ENCODE results near the gene SSC5D.

The SSC5D gene

DNA sequence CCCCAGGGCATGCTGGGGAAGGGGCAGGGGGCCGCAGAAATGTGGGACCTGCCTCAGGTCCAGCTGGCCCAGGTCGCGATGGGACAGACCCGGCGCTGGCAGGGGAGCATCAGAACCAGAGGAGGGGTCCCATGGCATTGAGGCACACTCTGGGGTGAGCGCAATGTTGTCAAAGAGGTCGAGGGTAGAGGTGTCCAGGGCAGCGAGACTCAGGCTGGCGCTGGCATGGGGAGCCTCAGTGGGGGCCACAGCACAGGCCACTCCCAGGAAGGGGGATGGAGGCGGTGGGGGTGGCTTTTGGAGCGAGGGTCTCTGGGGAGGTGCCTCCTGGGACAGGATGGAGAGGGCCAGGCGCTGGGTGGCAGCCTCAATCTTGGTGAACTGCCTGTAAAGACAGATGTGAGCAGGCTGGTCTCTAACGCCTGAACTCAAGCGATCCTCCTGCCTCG, 24.6 kb upstream of the SSC5D start:
- Histone ChIP-seq H3K9me3 (ENCODE audit: control insufficient read depth in 1 of 2, low read length in 2 of 2) (no peaks in the 10 kb centered on the region), H3K27ac (ENCODE audit: low read depth, low read length) (no peak overlapping the region), H3K4me3 (ENCODE audit: low read depth in 1 of 2, low read length in 2 of 2) (no peak overlapping the region), H3K27me3 (ENCODE audit: control insufficient read depth in 1 of 2, insufficient read depth in 2 of 2, low read length in 2 of 2) (peaks cover 0 to 4% of the 10 kb centered on the region in 2 donors), H3K36me3 (ENCODE audit: control insufficient read depth in 1 of 2, insufficient read depth in 2 of 2, low read length in 2 of 2) (no peaks in the 10 kb centered on the region), H3K9ac (ENCODE audit: low read depth in 1 of 2, low read length in 2 of 2) (no peak overlapping the region), H3K4me1 (ENCODE audit: control insufficient read depth in 1 of 2, insufficient read depth in 2 of 2, low read length in 2 of 2) (peaks cover 12 to 26% of the 10 kb centered on the region in 2 donors)

DNA sequence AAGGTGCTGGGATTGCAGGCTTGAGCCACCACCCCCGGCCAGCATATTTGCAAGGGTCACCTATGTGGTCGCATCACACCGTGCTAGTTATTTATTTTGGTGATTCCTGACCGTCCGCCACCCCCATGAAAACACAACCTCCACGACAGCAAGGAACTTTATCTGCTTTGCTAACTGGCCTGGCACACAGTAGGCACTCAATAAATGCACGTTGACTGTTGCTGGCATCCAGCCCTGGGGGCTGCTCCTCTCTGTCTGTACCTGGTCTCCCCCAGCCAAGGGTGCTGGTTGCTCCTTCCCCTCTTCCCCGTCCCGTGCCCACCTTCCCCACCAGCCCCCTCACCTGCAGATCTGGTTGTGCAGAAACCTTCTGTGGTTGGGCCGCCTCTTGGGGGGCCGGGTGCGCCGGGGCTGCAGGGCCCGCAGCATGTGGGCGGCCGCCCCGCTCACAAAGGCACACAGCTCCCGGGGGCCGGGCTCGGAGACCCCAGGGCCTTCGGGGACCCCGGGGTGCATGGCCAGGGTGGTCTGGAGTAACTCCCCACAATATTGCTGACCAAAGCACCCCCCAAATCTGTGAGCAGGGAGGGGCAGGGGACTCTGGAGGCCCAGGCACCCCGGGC, 24.1 kb upstream of the SSC5D start:
- Histone ChIP-seq H3K27me3 (ENCODE audit: control insufficient read depth in 1 of 2, insufficient read depth in 2 of 2, low read length in 2 of 2) (peaks cover 0 to 4% of the 10 kb centered on the region in 2 donors), H3K9ac (ENCODE audit: low read depth in 1 of 2, low read length in 2 of 2) (no peak overlapping the region), H3K4me3 (ENCODE audit: low read depth in 1 of 2, low read length in 2 of 2) (no peak overlapping the region), H3K4me1 (ENCODE audit: control insufficient read depth in 1 of 2, insufficient read depth in 2 of 2, low read length in 2 of 2) (peaks cover 12 to 26% of the 10 kb centered on the region in 2 donors), H3K27ac (ENCODE audit: low read depth, low read length) (no peak overlapping the region), H3K9me3 (ENCODE audit: control insufficient read depth in 1 of 2, low read length in 2 of 2) (no peaks in the 10 kb centered on the region), H3K36me3 (ENCODE audit: control insufficient read depth in 1 of 2, insufficient read depth in 2 of 2, low read length in 2 of 2) (no peaks in the 10 kb centered on the region)

DNA sequence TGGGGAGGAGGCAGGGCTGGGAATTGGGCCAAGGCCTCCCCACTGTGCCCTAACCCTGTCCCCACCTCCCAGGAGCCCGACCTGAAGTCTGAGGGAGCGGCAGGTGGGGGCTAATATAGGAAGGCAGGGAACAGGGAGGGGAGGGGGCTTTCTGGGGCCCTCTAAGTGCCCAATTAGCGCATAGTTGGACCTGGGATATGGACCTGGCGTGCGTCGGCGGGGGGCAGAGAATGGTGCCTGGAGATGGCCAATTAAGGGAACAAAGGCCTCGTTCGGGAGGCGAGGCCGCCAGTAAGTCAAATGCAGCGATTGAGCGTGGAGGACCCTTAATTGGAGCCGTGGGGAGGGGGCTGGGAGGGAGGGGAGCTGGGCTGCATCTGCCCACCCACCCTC, 23.6 kb upstream of the SSC5D start, which contains the start of gene C19orf85:
TSS of gene C19orf85 (minus strand) at position 90 of the 393 bp plus-strand sequence. CDS start 197 bp downstream, outside the sequence.
- Histone ChIP-seq H3K4me3 (ENCODE audit: low read depth in 1 of 2, low read length in 2 of 2) (no peak within 1 kb of the TSS), H3K4me1 (ENCODE audit: control insufficient read depth in 1 of 2, insufficient read depth in 2 of 2, low read length in 2 of 2) (peaks cover 12 to 26% of the 10 kb centered on the region in 2 donors), H3K27ac (ENCODE audit: low read depth, low read length) (no peak within 1 kb of the TSS), H3K36me3 (ENCODE audit: control insufficient read depth in 1 of 2, insufficient read depth in 2 of 2, low read length in 2 of 2) (no peaks in the 10 kb centered on the region), H3K9ac (ENCODE audit: low read depth in 1 of 2, low read length in 2 of 2) (no peak within 1 kb of the TSS), H3K9me3 (ENCODE audit: control insufficient read depth in 1 of 2, low read length in 2 of 2) (no peaks in the 10 kb centered on the region), H3K27me3 (ENCODE audit: control insufficient read depth in 1 of 2, insufficient read depth in 2 of 2, low read length in 2 of 2) (peaks cover 0 to 4% of the 10 kb centered on the region in 2 donors)

DNA sequence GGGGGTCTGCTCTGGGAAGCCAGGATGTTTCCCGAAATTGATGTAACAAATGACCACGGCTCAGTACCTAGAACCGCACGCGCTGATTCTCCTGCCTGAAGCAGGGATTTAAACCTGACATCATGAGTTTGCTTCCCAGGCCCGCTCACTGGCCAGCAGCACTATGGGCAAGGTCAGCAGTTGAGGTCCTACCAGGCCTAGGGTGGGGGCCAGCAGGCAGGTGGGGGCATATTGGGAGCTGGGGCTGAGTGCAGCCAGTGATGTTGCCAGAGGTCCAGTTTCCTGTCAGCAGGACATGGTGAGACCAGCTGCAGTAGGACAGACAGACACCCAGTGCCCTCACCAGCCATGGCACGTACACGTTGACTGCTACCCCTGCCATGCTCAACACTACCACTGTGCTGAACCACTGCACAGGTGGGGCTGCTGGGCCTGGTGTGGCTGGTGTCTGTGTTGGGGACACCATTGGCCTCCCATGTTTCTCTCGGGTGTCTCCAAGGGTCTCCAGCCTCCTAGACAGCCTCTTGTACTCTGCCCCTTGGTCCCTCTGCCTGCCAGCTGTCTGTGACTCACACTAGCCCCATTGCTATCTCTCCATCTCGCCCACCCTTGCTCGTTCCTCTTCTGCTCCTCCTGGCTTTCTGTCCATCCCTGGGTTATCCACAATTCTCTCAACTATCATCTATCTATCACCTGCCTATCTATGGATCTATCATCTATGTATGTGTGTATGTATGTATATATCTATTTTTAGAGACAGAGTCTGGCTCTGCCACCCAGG, 22.6 kb upstream of the SSC5D start:
- Histone ChIP-seq H3K9me3 (ENCODE audit: control insufficient read depth in 1 of 2, low read length in 2 of 2) (no peaks in the 10 kb centered on the region), H3K27ac (ENCODE audit: low read depth, low read length) (no peak overlapping the region), H3K27me3 (ENCODE audit: control insufficient read depth in 1 of 2, insufficient read depth in 2 of 2, low read length in 2 of 2) (peaks cover 0 to 4% of the 10 kb centered on the region in 2 donors), H3K36me3 (ENCODE audit: control insufficient read depth in 1 of 2, insufficient read depth in 2 of 2, low read length in 2 of 2) (no peaks in the 10 kb centered on the region), H3K4me1 (ENCODE audit: control insufficient read depth in 1 of 2, insufficient read depth in 2 of 2, low read length in 2 of 2) (peaks cover 10 to 16% of the 10 kb centered on the region in 2 donors), H3K9ac (ENCODE audit: low read depth in 1 of 2, low read length in 2 of 2) (no peak overlapping the region), H3K4me3 (ENCODE audit: low read depth in 1 of 2, low read length in 2 of 2) (no peak overlapping the region)

DNA sequence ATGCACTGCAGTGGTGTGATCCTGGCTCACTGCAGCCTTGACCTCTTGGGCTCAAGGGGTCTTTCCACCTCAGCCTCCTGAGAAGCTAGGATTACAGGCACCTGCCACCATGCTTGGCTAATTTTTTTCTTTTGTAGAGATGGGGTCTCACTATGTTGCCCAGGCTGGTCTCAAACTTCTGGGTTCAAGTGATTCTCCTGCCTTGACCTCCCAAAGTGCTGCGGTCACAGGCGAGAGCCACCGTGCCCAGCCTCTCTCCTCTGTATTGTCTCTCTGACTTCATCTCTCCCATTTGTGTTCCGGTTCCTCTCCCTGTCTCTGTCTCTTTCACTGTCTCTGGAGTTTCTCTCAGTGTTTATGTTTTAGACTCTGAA, 22.0 kb upstream of the SSC5D start:
- H3K4me1 ChIP-seq (ENCODE audit: control insufficient read depth in 1 of 2, insufficient read depth in 2 of 2, low read length in 2 of 2): peaks cover 10 to 14% of the 10 kb centered on the region in 2 donors
- no peaks in the 10 kb centered on the region for H3K36me3 ChIP-seq (ENCODE audit: control insufficient read depth in 1 of 2, insufficient read depth in 2 of 2, low read length in 2 of 2)
- peaks cover 0 to 4% of the 10 kb centered on the region in 2 donors for H3K27me3 ChIP-seq (ENCODE audit: control insufficient read depth in 1 of 2, insufficient read depth in 2 of 2, low read length in 2 of 2)
- no peak overlapping the region for H3K4me3 ChIP-seq (ENCODE audit: low read depth in 1 of 2, low read length in 2 of 2)
- H3K27ac ChIP-seq (ENCODE audit: low read depth, low read length): no peak overlapping the region
- no peak overlapping the region for H3K9ac ChIP-seq (ENCODE audit: low read depth in 1 of 2, low read length in 2 of 2)
- H3K9me3 ChIP-seq (ENCODE audit: control insufficient read depth in 1 of 2, low read length in 2 of 2): no peaks in the 10 kb centered on the region

DNA sequence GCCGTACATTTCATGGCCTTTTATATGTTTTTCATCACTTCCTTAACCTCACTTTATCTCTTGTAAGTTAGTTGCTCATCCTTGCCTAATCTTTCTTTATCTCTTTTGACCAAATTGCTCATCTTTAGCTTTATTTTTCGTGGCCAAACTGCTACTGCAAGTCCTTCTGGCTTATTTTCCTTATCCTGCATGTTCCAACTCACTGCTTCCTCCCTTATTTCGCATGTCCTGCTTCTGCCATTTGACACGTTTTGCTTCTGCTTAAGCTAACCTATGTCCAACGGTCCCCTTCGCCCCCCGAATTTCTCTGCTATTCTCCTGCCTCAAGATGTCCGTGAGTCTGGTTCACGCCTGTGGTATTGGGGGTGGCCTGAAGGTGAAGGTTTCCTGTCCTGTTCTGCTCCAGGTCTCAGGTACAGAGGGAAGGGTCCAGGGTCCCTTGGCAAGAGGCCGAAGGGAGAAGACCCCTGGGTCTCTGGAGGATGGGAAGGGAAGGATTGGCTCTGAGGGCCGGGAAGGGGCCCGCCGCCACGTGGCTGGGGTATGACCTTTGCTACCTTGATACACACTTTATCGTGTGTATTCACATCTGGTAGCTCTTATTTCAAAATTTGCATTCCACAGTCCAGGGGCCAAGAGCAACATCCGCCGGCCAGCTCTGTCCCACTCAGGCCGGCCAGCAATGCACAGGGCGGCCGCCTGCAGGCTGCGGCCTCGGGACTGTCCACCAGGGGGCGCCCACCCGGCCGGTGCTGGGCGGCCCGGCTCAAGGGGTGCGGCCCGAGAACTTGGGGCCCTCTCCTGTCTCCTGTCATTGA, 20.8 kb upstream of the SSC5D start:
- Histone ChIP-seq H3K9ac (ENCODE audit: low read depth in 1 of 2, low read length in 2 of 2) (peak overlapping the region in 1 of 2 donors; percentile 22), H3K27ac (ENCODE audit: low read depth, low read length) (no peak overlapping the region), H3K36me3 (ENCODE audit: control insufficient read depth in 1 of 2, insufficient read depth in 2 of 2, low read length in 2 of 2) (no peaks in the 10 kb centered on the region), H3K4me3 (ENCODE audit: low read depth in 1 of 2, low read length in 2 of 2) (no peak overlapping the region), H3K27me3 (ENCODE audit: control insufficient read depth in 1 of 2, insufficient read depth in 2 of 2, low read length in 2 of 2) (peaks cover 0 to 4% of the 10 kb centered on the region in 2 donors), H3K9me3 (ENCODE audit: control insufficient read depth in 1 of 2, low read length in 2 of 2) (no peaks in the 10 kb centered on the region), H3K4me1 (ENCODE audit: control insufficient read depth in 1 of 2, insufficient read depth in 2 of 2, low read length in 2 of 2) (peaks cover 4 to 13% of the 10 kb centered on the region in 2 donors)

DNA sequence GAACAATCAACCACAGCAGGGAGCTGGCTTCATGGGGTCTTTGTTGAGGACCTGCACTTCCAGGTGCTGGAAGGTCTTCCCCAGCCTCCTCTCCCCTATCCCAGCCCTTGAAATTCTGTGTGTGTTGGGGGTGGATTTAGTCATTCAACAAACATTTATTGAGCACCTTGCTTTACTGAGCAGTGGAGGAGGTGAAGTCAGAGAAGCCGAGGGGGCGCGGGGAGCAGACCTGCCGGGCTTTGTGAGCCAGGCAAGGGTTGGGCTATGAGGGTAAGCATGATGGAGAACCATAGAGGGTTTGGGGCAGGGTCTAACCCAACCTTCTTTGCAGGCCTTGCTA, 20.2 kb upstream of the SSC5D start:
- H3K27ac ChIP-seq (ENCODE audit: low read depth, low read length): no peak overlapping the region
- H3K4me3 ChIP-seq (ENCODE audit: low read depth in 1 of 2, low read length in 2 of 2): no peak overlapping the region
- peaks cover 0 to 4% of the 10 kb centered on the region in 2 donors for H3K27me3 ChIP-seq (ENCODE audit: control insufficient read depth in 1 of 2, insufficient read depth in 2 of 2, low read length in 2 of 2)
- no peaks in the 10 kb centered on the region for H3K36me3 ChIP-seq (ENCODE audit: control insufficient read depth in 1 of 2, insufficient read depth in 2 of 2, low read length in 2 of 2)
- no peaks in the 10 kb centered on the region for H3K9me3 ChIP-seq (ENCODE audit: control insufficient read depth in 1 of 2, low read length in 2 of 2)
- peaks cover 4 to 13% of the 10 kb centered on the region in 2 donors for H3K4me1 ChIP-seq (ENCODE audit: control insufficient read depth in 1 of 2, insufficient read depth in 2 of 2, low read length in 2 of 2)
- peak overlapping the region in 1 of 2 donors; percentile 22 for H3K9ac ChIP-seq (ENCODE audit: low read depth in 1 of 2, low read length in 2 of 2)

DNA sequence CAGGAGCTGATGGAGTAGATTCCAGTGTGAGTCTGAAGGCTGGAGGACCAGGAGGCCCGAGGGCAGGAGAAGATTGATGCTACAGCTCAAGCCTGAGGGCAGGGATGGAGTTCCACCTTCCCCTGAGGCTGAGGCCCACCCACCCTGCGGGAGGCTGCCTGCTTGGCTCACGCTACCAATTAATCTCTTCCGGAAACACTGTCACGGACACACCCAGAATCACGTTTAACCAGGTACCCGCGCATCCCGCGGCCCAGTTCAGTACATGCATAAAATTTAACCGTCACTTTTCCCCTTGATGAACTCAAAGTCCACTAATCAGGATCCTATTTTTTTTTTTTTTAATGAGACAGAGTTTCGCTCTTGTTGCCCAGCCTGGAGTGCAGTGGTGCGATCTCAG, 17.0 kb upstream of the SSC5D start:
- no peaks in the 10 kb centered on the region for H3K9me3 ChIP-seq (ENCODE audit: control insufficient read depth in 1 of 2, low read length in 2 of 2)
- H3K27ac ChIP-seq (ENCODE audit: low read depth, low read length): no peak overlapping the region
- H3K9ac ChIP-seq (ENCODE audit: low read depth in 1 of 2, low read length in 2 of 2): no peak overlapping the region
- no peak overlapping the region for H3K4me3 ChIP-seq (ENCODE audit: low read depth in 1 of 2, low read length in 2 of 2)
- H3K36me3 ChIP-seq (ENCODE audit: control insufficient read depth in 1 of 2, insufficient read depth in 2 of 2, low read length in 2 of 2): no peaks in the 10 kb centered on the region
- peaks cover 9 to 19% of the 10 kb centered on the region in 2 donors for H3K4me1 ChIP-seq (ENCODE audit: control insufficient read depth in 1 of 2, insufficient read depth in 2 of 2, low read length in 2 of 2)
- H3K27me3 ChIP-seq (ENCODE audit: control insufficient read depth in 1 of 2, insufficient read depth in 2 of 2, low read length in 2 of 2): peaks cover 0 to 4% of the 10 kb centered on the region in 2 donors

DNA sequence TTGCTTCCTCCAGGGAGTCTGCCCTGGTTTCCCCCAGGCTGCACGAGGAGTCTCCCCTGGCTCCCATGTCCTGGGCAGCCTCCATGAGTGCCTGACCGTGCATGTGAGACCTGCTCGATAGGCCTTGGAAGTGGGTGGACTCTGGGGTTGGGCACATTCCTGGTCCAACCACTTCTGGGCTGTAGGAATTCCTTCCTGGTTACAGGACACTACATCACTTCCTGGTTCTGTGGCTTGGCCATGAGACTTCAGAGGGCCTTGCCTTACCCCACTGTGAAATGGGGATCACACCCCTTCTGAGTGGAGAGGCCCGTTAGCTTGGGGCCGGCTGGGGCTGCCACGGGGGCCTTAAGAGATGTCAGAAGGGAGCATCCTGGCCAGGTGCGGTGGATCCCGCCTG, 15.8 kb upstream of the SSC5D start:
- Histone ChIP-seq H3K36me3 (ENCODE audit: control insufficient read depth in 1 of 2, insufficient read depth in 2 of 2, low read length in 2 of 2) (no peaks in the 10 kb centered on the region), H3K4me1 (ENCODE audit: control insufficient read depth in 1 of 2, insufficient read depth in 2 of 2, low read length in 2 of 2) (peaks cover 11 to 18% of the 10 kb centered on the region in 2 donors), H3K4me3 (ENCODE audit: low read depth in 1 of 2, low read length in 2 of 2) (no peak overlapping the region), H3K9ac (ENCODE audit: low read depth in 1 of 2, low read length in 2 of 2) (no peak overlapping the region), H3K27ac (ENCODE audit: low read depth, low read length) (no peak overlapping the region), H3K9me3 (ENCODE audit: control insufficient read depth in 1 of 2, low read length in 2 of 2) (no peaks in the 10 kb centered on the region), H3K27me3 (ENCODE audit: control insufficient read depth in 1 of 2, insufficient read depth in 2 of 2, low read length in 2 of 2) (no peaks in the 10 kb centered on the region)

All from duodenal mucosa (tissue), 2 donors.